PFSK-1 (cell line): Measurements from ENCODE around the gene TIMM21.

Experiments used
- FOXP2 ChIP-seq: optimal IDR thresholded peaks from 2 replicates; pipeline ENCODE3; 2011; ENCODE audit warnings: borderline replicate concordance, control low read depth, inconsistent platforms; ENCODE audit not compliant: insufficient read depth; ENCODE audit errors: extremely low read length, extremely low read depth
- SIN3A ChIP-seq: IDR thresholded peaks from 2 replicates; pipeline ENCODE4 v1.6.1; 2012; ENCODE audit warnings: mild to moderate bottlenecking, low read length, moderate library complexity, borderline replicate concordance; ENCODE audit not compliant: insufficient read depth
- TAF1 ChIP-seq: IDR thresholded peaks from 2 replicates; pipeline ENCODE4 v1.6.1; 2012; ENCODE audit warnings: low read length, control low read depth, borderline replicate concordance; ENCODE audit not compliant: insufficient read depth

GRCh38 chr18:74114116-74114515 lies 34.2 kb upstream of the TIMM21 start:
- TF ChIP-seq SIN3A (no peak), FOXP2 (no peak), TAF1 (no peak)
